ENCODE results near the gene INAFM1. TPM values are rescaled to one million over a fixed set of nuclear protein-coding genes. Genes with fewer than 3 reads are reported as not detected.
"Not testable (repeated sequence)": the region's sequence is repeated elsewhere in the genome, so short reads cannot be mapped to it uniquely, and the experiment has no call there.

The INAFM1 gene
- total and polyA plus RNA-seq, 8 donors = 10.6 to 37.7 (median 15.6) TPM

GRCh38 chr19:47257411-47258169 lies 17.1 kb upstream of the INAFM1 start:
- no peak for TF ChIP-seq CTCF (IDR thresholded peaks at IDR 0.05)
- peak in 2 of 6 donors; percentile 56 to 58 for DNase-seq
- 1 to 2% methylated on average over 29 of the region's 29 CpGs for WGBS, 2 donors
- H3K27me3 ChIP-seq = no peaks in the 10 kb centered on the region
- peaks cover 0 to 19% (median 17%) of the 10 kb centered on the region in 3 donors for H3K4me1 ChIP-seq
- intact Hi-C loops (cut with DNase I) = no loop called here
- H3K27ac ChIP-seq = peak overlapping the region; percentile 84 to 94 (median 88)
- no peak for ATAC-seq
- no peaks in the 10 kb centered on the region for H3K9me3 ChIP-seq
- peak overlapping the region; percentile 8 to 51 (median 30) for H3K4me3 ChIP-seq
- no peak for FAIRE-seq
- H3K36me3 ChIP-seq = peaks cover 0 to 11% (median 0%) of the 10 kb centered on the region in 3 donors

GRCh38 chr19:47258434-47258833 lies 16.3 kb upstream of the INAFM1 start:
- Histone ChIP-seq H3K27me3 (no peaks in the 10 kb centered on the region), H3K4me1 (peaks cover 6 to 24% (median 24%) of the 10 kb centered on the region in 3 donors), H3K36me3 (peaks cover 0 to 11% (median 0%) of the 10 kb centered on the region in 3 donors), H3K4me3 (peak overlapping the region in 3 of 4 donors; percentile 16 to 51 (median 44)), H3K27ac (peak overlapping the region; percentile 3 to 94 (median 86)), H3K9me3 (no peaks in the 10 kb centered on the region)
- TF ChIP-seq CTCF (IDR thresholded peaks at IDR 0.05) = no peak
- WGBS, 2 donors = 48 to 59% methylated on average over 9 of the region's 9 CpGs
- ATAC-seq (no peak), FAIRE-seq (no peak), DNase-seq (no peak)
- intact Hi-C loops (cut with DNase I) = no loop called here

GRCh38 chr19:47258895-47259555 lies 15.7 kb upstream of the INAFM1 start:
- Histone ChIP-seq H3K4me1 (peaks cover 8 to 24% (median 24%) of the 10 kb centered on the region in 3 donors), H3K4me3 (peak overlapping the region in 2 of 4 donors; percentile 44 to 51), H3K27ac (peak overlapping the region in 3 of 4 donors; percentile 3 to 94 (median 84)), H3K27me3 (no peaks in the 10 kb centered on the region), H3K9me3 (no peaks in the 10 kb centered on the region), H3K36me3 (peaks cover 0 to 11% (median 2%) of the 10 kb centered on the region in 3 donors)
- no peak for FAIRE-seq
- peak in 1 of 6 donors; percentile 44 for DNase-seq
- intact Hi-C loops (cut with DNase I) = no loop called here
- 59% methylated on average over 6 of the region's 6 CpGs for WGBS, 2 donors
- ATAC-seq = no peak
- TF ChIP-seq CTCF (IDR thresholded peaks at IDR 0.05) = no peak

- peak in 3 of 6 donors; percentile 63 to 79 (median 72) for DNase-seq
- no peaks in the 10 kb centered on the region for H3K27me3 ChIP-seq
- 41 to 45% methylated on average over 17 of the region's 17 CpGs for WGBS, 2 donors
- peaks cover 0 to 20% (median 16%) of the 10 kb centered on the region in 3 donors for H3K36me3 ChIP-seq
- ATAC-seq = no peak
- H3K4me1 ChIP-seq = peaks cover 8 to 24% (median 24%) of the 10 kb centered on the region in 3 donors
- no peak for TF ChIP-seq CTCF (IDR thresholded peaks at IDR 0.05)
- intact Hi-C loops (cut with DNase I) = no loop called here
- FAIRE-seq = no peak
- no peaks in the 10 kb centered on the region for H3K9me3 ChIP-seq
- H3K4me3 ChIP-seq = peak overlapping the region in 3 of 4 donors; percentile 14 to 51 (median 44)
- peak overlapping the region in 3 of 4 donors; percentile 45 to 47 (median 46) for H3K27ac ChIP-seq
Measured at GRCh38 chr19:47260476-47260875, 14.2 kb upstream of the INAFM1 start.

GRCh38 chr19:47261946-47262793 lies 12.5 kb upstream of the INAFM1 start:
- Histone ChIP-seq H3K27ac (peak overlapping the region; percentile 52 to 81 (median 69)), H3K4me1 (peaks cover 8 to 24% (median 21%) of the 10 kb centered on the region in 3 donors), H3K36me3 (peaks cover 0 to 30% (median 30%) of the 10 kb centered on the region in 3 donors)
- H3K4me3 ChIP-seq; H3K9me3 ChIP-seq; H3K27me3 ChIP-seq; intact Hi-C loops (cut with DNase I); FAIRE-seq: not testable (repeated sequence)
- peak; percentile 45 to 75 (median 59) for ATAC-seq
- WGBS, 2 donors = 38 to 39% methylated on average over 14 of the region's 14 CpGs
- DNase-seq = peak in 5 of 6 donors; percentile 69 to 87 (median 81)

Data from pancreas (tissue), 10 donors.